DMS114 treated with DMSO at 0.1 percent for 48 hours (cell line): ENCODE data around the gene TNPO2.
"Not testable (repeated sequence)": the region's sequence is repeated elsewhere in the genome, so short reads cannot be mapped to it uniquely, and the experiment has no call there.

ENCODE experiments used
- DNase-seq: peaks from one replicate; lab custom pipeline; 2025; ENCODE audit not compliant: unreplicated experiment; lab: John Stamatoyannopoulos, UW

Gene TNPO2

GRCh38 chr19:12706332-12706718, 17.4 kb downstream of the TNPO2 start:
- DNase-seq, result no peak

DNA sequence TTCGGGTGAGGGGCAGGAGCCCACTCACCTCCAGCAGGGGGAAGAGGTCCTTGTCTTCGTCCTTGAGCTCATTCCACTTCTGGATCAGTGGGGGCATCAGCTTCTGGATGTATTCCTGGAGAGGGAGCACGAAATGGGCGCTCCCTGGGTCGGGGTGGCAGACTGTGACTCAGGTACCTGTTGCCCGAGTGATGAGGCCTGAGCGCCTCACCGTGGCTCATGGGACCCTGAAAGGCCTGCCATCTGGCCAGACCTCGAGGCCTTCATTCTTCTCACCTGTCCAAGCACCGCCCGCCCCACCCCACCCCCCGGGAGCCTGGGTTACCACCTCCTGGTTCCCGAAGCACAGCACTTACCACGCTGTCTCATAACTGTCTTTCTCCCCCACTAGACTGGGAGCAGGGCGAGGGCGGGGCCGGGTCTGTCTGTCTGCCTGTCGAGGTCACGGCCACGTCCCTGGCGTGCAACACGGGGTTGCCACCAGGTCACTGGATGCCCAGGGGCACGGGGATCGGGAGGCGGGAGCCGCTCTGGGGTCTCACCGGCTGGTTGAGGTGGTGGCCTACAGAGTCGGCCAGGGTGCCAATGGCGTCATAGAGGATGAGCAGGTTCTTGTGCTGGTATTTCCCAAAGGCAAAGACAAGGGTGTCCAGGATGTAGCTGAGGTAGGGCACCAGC, 17.9 kb downstream of the TNPO2 start:
- DNase-seq, result no peak

GRCh38 chr19:12705169-12705568, 18.6 kb downstream of the TNPO2 start:
- DNase-seq, result no peak

DNA sequence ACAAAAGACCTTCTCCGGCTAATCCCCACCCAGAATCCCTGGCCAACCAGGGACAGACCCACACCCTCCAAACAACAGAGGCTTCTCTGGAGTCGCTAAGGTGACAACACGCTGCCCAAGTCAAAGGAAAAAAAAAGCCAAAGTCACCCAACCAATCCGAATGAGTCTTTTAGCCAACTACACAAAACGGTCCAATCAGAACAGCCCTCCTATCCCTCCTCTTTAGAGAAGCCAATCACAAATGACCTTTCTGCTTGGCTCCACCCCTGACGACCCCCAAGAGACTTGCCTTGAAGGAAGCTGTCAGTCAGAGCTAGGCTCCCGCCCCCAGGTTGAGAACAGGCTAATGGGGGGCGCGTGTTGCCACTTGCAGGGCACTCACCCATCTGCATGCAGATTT, 20.7 kb downstream of the TNPO2 start:
- DNase-seq, result peak; percentile 32

DNA sequence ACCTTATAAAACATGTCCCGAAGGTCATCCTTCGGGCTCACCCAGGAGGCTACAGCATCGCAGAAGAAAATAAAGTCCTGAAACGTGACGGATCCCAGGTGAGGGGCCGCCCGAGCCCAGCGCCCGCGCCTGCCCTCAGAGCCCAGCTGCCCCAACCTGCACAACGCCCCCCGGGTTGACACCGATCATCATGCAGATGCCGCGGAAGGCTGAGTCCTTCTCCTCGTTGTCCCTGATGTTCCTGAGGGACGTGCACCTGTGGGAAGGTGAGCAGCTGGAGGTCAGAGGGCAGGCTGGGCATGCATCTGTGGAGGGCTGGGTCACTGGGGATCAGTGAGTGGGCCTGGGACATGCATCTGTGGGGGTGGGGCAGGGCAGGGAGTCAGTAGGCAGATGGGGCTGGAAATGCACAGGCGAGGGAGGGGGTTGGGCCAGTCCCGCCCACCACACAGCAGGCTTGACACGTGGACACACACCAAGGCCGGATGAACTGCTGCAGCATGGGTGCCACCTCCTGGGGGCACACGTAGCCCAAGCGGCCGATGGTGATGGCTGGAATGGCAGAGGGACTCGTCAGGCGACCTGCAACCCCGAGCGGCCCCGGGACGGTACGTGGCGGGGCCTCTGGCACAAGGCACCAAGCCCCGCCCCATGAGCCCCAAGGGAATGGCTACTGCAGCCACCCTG, 22.0 kb downstream of the TNPO2 start:
- DNase-seq, result no peak

DNA sequence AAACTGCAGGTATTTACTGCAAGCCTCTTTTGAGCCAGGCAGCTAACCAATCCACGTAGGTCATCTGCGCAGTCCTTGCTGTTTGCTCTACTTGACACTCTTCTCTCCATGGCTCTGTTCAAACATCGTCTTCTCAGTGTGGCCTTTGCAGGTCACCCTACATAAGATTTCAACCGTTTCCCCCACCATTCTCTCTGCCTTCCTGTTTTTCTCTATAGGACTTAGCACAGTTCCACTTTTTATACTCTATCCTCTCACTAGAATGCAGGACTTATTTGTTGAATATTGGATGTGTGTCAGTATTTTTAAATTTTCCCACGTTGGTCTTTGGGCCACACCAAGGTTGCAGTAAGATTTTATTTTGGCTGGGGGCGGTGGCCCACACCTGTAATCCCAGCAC, 25.6 kb downstream of the TNPO2 start:
- DNase-seq, result no peak

- DNase-seq, result not testable (repeated sequence)
Measured at GRCh38 chr19:12697425-12697824, 26.3 kb downstream of the TNPO2 start.

- peak; percentile 68 for DNase-seq
Measured at GRCh38 chr19:12696366-12697335, 27.1 kb downstream of the TNPO2 start, which contains the start of gene FBXW9. FBXW9 (minus strand) TSS chr19:12696631; CDS start chr19:12696581, 50 bp downstream.

- no peak for DNase-seq
Measured at GRCh38 chr19:12695997-12696365, 27.8 kb downstream of the TNPO2 start.

- DNase-seq, result no peak
Measured at GRCh38 chr19:12695514-12695913, 28.2 kb downstream of the TNPO2 start.

GRCh38 chr19:12695096-12695495, 28.6 kb downstream of the TNPO2 start:
- DNase-seq, result no peak

DNA sequence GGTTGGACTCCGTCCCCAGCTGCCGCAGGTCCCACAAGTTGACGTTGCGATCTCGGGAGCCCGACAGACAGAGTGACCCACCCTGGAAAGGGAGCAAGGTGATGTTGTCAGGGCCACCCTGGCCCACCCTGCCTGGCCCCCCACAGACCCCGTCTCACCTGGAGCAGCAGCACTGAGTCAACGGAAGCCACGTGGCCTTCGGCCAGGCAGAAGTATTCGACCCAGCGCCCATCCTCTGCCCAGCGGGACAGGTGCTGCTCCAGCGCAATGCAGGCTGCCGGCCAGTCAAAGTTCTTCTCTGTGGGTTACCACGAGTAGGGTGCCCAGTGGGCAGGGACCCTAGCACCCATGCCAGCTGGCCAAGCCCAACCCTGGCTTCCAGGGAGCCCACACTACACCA, 29.1 kb downstream of the TNPO2 start:
- no peak for DNase-seq

- DNase-seq, result no peak
Measured at GRCh38 chr19:12692960-12693359, 30.8 kb downstream of the TNPO2 start.

GRCh38 chr19:12689581-12690216, 34.0 kb downstream of the TNPO2 start:
- no peak for DNase-seq

GRCh38 chr19:12689012-12689411, 34.7 kb downstream of the TNPO2 start:
- DNase-seq, result no peak

- no peak for DNase-seq
Measured at GRCh38 chr19:12687496-12688196, 36.1 kb downstream of the TNPO2 start, which contains the start of gene GNG14. GNG14 (plus strand) TSS chr19:12687998; CDS start chr19:12688049, 51 bp downstream.

GRCh38 chr19:12685831-12686230, 37.9 kb downstream of the TNPO2 start:
- DNase-seq, result no peak

DNA sequence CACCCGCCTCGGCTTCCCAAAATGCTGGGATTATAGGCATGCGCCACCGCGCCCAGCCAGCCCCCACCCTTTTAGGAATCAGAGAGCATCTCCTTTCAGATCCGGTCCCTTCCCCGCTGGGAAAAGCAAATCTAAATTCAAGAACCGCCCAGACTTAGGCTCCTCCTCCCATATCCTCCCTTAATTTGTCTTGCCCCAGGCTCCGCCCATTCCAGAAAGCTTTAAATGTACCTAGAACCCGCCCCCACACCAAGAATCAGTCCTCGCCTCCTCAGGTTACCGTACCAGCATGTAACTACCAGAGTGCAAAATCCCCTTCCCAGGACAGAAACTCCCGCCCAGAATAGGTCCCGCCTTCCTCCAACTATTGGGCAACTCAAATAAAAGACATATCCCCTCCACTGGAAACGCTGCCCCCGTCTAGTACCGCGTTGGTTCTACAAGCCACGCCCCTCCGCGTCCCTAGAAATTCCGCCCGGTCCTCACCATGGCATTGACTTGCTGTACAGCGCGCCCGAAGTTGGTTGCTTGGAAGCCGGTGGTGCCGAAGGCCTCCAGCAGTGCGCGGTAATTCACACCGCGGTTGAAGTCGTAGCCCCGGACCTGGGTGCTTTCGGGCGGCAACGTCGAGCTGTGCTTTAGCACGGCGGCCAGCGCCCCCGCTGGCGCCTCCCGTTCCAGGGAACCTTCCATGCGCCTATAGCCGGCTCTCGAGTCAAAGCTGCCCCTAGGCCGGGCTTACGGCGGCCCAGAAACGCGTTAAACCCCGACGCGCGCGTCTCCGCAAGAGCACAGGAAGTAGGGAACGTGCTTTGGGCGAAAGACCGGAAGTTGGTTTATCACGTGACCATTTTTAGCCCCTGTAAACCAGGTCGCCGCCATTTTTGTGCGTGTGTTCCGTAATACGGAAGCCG, 42.4 kb downstream of the TNPO2 start, which contains the start of gene DHPS:
Gene DHPS, minus strand, starts transcription at position 807 of the 914 bp plus-strand sequence. Its CDS starts 114 bp downstream, at position 693.
- peak; percentile 93 for DNase-seq

- no peak for DNase-seq
Measured at GRCh38 chr19:12680034-12680433, 43.7 kb downstream of the TNPO2 start.
